ENCODE results near the gene BRAT1.

Gene BRAT1

GRCh38 chr7:2521952-2522591 is 33.3 kb downstream of the BRAT1 start:
- Mint-ChIP-seq H3K27ac (peak overlapping the region; percentile 92), H3K9me3 (no peaks in the 10 kb centered on the region), H3K4me1 (peaks cover 38% of the 10 kb centered on the region), H3K4me3 (peak overlapping the region; percentile 82), H3K36me3 (peaks cover 21% of the 10 kb centered on the region), H3K27me3 (no peaks in the 10 kb centered on the region)
- peak; percentile 14 for ATAC-seq (ENCODE audit: low read depth)
- no peak for DNase-seq (ENCODE audit: low spot score in 2 of 2)

- DNase-seq (ENCODE audit: low spot score in 2 of 2) (no peak), ATAC-seq (ENCODE audit: low read depth) (no peak)
- Mint-ChIP-seq H3K27ac (peak overlapping the region; percentile 92), H3K27me3 (no peaks in the 10 kb centered on the region), H3K9me3 (no peaks in the 10 kb centered on the region), H3K4me3 (peak overlapping the region; percentile 82), H3K4me1 (peaks cover 32% of the 10 kb centered on the region), H3K36me3 (peaks cover 20% of the 10 kb centered on the region)
These were observed 34.0 kb downstream of the BRAT1 start for GRCh38 chr7:2521341-2521745.

DNA sequence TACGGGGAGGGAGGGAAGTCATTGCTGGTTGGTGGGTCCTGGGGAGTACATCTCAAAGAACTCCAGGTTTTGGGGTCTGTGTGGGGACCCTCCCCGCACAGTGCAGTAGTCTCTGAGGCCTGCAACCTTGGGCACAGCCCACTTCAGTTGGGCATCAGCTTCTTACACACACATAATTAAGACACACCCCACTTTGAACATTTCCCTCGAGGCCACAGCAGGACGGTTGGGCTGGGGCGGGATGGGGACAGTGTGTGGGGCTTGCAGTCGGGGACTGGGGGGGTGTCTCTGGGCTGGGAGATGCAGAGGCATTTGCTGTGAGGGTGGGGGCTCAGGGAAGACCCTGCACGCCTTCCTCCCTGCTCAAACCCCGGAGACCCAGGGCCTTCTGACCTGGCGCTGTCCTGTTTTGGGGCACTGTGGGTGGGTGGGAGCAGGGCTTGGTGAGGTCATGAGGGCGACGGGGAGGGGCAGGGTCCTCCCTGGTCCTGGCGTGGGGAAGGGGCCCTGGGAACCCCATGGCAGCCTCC is 34.5 kb downstream of the BRAT1 start:
- Mint-ChIP-seq H3K27ac (peak overlapping the region; percentile 86), H3K4me3 (peak overlapping the region; percentile 97), H3K9me3 (no peaks in the 10 kb centered on the region), H3K4me1 (peaks cover 32% of the 10 kb centered on the region), H3K27me3 (no peaks in the 10 kb centered on the region), H3K36me3 (peaks cover 20% of the 10 kb centered on the region)
- ATAC-seq (ENCODE audit: low read depth) (no peak), DNase-seq (ENCODE audit: low spot score in 2 of 2) (no peak)

GRCh38 chr7:2520131-2520760 is 35.1 kb downstream of the BRAT1 start:
- Mint-ChIP-seq H3K36me3 (peaks cover 17% of the 10 kb centered on the region), H3K4me1 (peaks cover 29% of the 10 kb centered on the region), H3K4me3 (peak overlapping the region; percentile 97), H3K27ac (peak overlapping the region; percentile 86), H3K27me3 (no peaks in the 10 kb centered on the region), H3K9me3 (no peaks in the 10 kb centered on the region)
- DNase-seq (ENCODE audit: low spot score in 2 of 2) = no peak
- ATAC-seq (ENCODE audit: low read depth) = no peak

DNA sequence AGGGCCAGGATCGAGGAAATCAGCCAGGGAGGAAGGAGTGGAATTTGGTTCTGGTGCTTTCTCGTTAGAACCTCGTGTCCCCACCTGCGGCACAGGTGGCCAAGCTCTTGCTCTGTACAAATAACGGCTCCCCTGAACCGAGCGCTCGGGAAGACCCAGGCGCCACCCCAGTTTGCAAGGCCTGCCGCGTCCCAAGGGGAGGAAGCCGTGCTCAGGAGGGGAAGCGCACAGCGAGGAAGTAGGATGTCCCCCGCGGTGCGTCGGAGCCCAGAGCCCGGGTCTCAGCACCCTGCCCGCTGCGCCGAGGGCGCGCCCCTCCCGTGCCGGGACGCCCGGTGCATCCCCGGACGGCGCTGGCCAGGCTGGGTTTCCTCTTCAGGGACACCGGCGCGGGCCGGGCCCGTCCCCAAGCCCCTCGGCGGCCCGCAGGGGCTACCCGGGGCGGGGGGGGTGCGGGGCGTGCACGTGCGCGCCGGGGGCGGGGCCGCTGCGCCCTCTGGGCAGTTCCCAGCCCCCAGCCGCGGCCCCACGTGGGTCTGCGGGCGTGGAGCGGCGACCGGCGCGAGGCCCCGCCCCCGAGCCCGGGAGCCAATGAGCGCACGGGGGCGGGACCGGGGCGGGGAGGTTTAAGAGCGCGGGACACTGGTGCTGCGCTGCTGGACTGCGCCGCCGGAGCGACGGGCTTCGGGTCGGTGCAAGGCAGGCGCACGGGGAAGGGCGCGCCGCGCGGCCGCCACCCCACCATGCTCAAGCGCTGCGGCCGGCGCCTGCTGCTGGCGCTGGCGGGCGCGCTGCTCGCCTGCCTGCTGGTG is 36.0 kb downstream of the BRAT1 start, which contains the start of gene LFNG:
LFNG (plus strand) TSS at position 656 of the 812 bp plus-strand sequence; CDS start at position 744, 88 bp downstream.
- H3K36me3 Mint-ChIP-seq = peaks cover 17% of the 10 kb centered on the region
- H3K9me3 Mint-ChIP-seq = no peaks in the 10 kb centered on the region
- no peaks in the 10 kb centered on the region for H3K27me3 Mint-ChIP-seq
- peak within 1 kb of the TSS; percentile 97 for H3K4me3 Mint-ChIP-seq
- DNase-seq (ENCODE audit: low spot score in 2 of 2) (peak; percentile 86), ATAC-seq (ENCODE audit: low read depth) (peak; percentile 86)
- peaks cover 29% of the 10 kb centered on the region for H3K4me1 Mint-ChIP-seq
- H3K27ac Mint-ChIP-seq = peak within 1 kb of the TSS; percentile 86

GRCh38 chr7:2518737-2519118 is 36.6 kb downstream of the BRAT1 start:
- Mint-ChIP-seq H3K36me3 (peaks cover 15% of the 10 kb centered on the region), H3K9me3 (no peaks in the 10 kb centered on the region), H3K27me3 (no peaks in the 10 kb centered on the region), H3K27ac (peak overlapping the region; percentile 64), H3K4me3 (peak overlapping the region; percentile 80), H3K4me1 (peaks cover 29% of the 10 kb centered on the region)
- no peak for ATAC-seq (ENCODE audit: low read depth)
- no peak for DNase-seq (ENCODE audit: low spot score in 2 of 2)

DNA sequence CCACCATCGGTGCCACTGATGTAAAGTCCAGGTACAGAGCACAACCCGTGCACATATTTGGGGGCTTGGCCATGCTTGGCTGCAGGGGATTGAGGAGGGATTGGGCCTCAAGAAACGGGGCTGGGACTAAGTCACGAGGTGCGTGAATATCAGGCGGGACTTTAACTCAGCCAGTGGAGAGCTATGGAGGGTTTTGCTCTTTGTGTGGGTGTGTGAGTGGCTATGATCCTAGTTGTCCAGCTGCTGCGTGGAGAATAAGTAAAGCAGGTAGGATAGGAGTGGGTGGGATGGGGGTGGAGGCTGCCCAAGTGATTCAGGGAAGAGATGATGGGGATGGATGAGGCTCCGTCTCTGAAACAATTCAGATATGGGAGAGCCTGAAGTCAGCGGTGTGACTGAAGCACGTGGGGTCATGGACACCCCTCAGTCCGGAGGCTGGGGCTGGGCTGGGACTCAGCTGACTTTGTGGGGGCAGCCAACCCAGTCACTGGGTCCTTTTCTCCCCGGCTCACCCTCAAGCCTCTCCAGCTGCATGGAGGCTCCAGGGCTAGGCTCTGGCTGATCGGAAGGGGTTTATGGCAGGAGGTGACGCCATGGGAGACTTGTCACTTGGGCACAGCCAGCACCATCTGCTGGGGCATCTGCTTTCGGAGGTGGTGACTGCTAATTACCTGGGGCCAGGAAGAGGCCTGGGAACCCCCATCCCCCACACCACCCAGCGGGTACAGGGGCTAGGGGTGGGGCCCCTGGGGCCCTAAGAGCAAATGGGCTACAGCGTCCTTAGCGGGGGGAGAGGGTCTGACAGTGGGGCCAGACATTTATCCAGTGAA is 37.4 kb downstream of the BRAT1 start:
- Mint-ChIP-seq H3K36me3 (peaks cover 13% of the 10 kb centered on the region), H3K27ac (peak overlapping the region; percentile 64), H3K9me3 (no peaks in the 10 kb centered on the region), H3K27me3 (no peaks in the 10 kb centered on the region), H3K4me1 (peaks cover 31% of the 10 kb centered on the region), H3K4me3 (peak overlapping the region; percentile 75)
- DNase-seq (ENCODE audit: low spot score in 2 of 2) = no peak
- no peak for ATAC-seq (ENCODE audit: low read depth)

GRCh38 chr7:2517026-2517425 is 38.3 kb downstream of the BRAT1 start:
- no peak overlapping the region for H3K27ac Mint-ChIP-seq

DNA sequence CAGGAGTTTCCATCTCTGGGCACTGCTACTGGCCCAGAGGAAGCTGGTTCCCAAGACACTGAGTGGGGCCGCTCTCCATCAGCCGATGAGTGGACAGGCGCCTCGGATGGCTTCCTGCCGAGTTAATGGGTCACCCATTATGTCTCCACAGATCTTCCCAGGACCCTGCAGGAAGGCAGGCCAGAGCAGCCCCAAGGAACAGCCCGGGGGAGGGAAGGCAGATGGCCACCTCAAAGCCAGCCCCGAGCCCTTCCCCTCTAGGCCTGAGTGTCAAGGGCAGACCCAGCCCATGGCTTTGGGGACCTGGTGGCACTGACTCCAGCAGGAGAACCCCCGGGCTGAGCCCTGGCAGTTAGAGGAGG is 39.1 kb downstream of the BRAT1 start:
- Mint-ChIP-seq H3K4me3 (no peak overlapping the region), H3K27me3 (no peaks in the 10 kb centered on the region), H3K9me3 (no peaks in the 10 kb centered on the region), H3K36me3 (peaks cover 2% of the 10 kb centered on the region), H3K27ac (no peak overlapping the region), H3K4me1 (peaks cover 34% of the 10 kb centered on the region)
- ATAC-seq (ENCODE audit: low read depth) = no peak
- DNase-seq (ENCODE audit: low spot score in 2 of 2) = no peak

More at GRCh38 chr7:2517026-2517425, 38.3 kb downstream of the BRAT1 start:
- Mint-ChIP-seq H3K4me3 (no peak overlapping the region), H3K4me1 (peaks cover 35% of the 10 kb centered on the region), H3K36me3 (peaks cover 8% of the 10 kb centered on the region), H3K27me3 (no peaks in the 10 kb centered on the region), H3K9me3 (no peaks in the 10 kb centered on the region)
- DNase-seq (ENCODE audit: low spot score in 2 of 2) (no peak), ATAC-seq (ENCODE audit: low read depth) (no peak)

GRCh38 chr7:2515424-2516193 is 39.7 kb downstream of the BRAT1 start:
- no peak overlapping the region for H3K27ac Mint-ChIP-seq
- peaks cover 2% of the 10 kb centered on the region for H3K36me3 Mint-ChIP-seq
- ATAC-seq (ENCODE audit: low read depth) (no peak), DNase-seq (ENCODE audit: low spot score in 2 of 2) (no peak)
- H3K4me3 Mint-ChIP-seq = no peak overlapping the region
- no peaks in the 10 kb centered on the region for H3K9me3 Mint-ChIP-seq
- peaks cover 37% of the 10 kb centered on the region for H3K4me1 Mint-ChIP-seq
- no peaks in the 10 kb centered on the region for H3K27me3 Mint-ChIP-seq

GRCh38 chr7:2514473-2515423 is 40.6 kb downstream of the BRAT1 start:
- ATAC-seq (ENCODE audit: low read depth) (no peak), DNase-seq (ENCODE audit: low spot score in 2 of 2) (no peak)
- no peaks in the 10 kb centered on the region for H3K9me3 Mint-ChIP-seq
- H3K4me3 Mint-ChIP-seq = no peak overlapping the region
- no peak overlapping the region for H3K27ac Mint-ChIP-seq
- no peaks in the 10 kb centered on the region for H3K36me3 Mint-ChIP-seq
- H3K4me1 Mint-ChIP-seq = peaks cover 41% of the 10 kb centered on the region
- no peaks in the 10 kb centered on the region for H3K27me3 Mint-ChIP-seq

DNA sequence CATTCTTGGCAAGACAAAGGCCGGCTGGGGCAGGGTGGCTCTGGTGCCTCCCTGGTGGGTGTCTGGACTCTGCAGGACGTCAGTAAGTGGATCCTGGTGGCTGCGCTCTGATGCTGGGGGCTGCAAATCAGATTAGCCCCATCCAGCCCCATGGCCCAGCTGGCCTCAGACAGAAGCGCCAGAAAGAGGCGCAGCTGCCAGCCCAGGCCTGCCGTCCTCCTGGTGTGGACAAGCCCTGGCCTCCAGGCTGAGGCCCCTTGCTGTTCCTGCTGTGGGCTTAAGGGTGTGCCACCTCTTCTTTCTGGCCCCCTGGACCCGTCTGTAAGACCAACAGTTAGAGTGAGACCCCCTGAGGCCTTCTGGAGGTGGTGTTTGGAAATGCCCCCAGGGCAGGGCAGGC is 41.6 kb downstream of the BRAT1 start:
- Mint-ChIP-seq H3K27ac (peak overlapping the region; percentile 99), H3K36me3 (no peaks in the 10 kb centered on the region), H3K4me1 (peaks cover 49% of the 10 kb centered on the region)

More for the DNA sequence above, 41.6 kb downstream of the BRAT1 start:
- DNase-seq (ENCODE audit: low spot score in 2 of 2) (no peak), ATAC-seq (ENCODE audit: low read depth) (no peak)
- H3K4me3 Mint-ChIP-seq = no peak overlapping the region
- H3K27me3 Mint-ChIP-seq = no peaks in the 10 kb centered on the region
- no peaks in the 10 kb centered on the region for H3K9me3 Mint-ChIP-seq

All from memory B cell (primary cell).